Femur (tissue), 1 donor: ENCODE results near the gene ZNF662.
A peak's percentile ranks its signal among the peaks of the same experiment; 100 is the strongest.
"Not testable (repeated sequence)": the region's sequence is repeated elsewhere in the genome, so short reads cannot be mapped to it uniquely, and the experiment has no call there.

Source experiments
- DNase-seq: peaks from one replicate; pipeline ENCODE4 v3.0.0-alpha.2; 2017

Gene ZNF662

DNA sequence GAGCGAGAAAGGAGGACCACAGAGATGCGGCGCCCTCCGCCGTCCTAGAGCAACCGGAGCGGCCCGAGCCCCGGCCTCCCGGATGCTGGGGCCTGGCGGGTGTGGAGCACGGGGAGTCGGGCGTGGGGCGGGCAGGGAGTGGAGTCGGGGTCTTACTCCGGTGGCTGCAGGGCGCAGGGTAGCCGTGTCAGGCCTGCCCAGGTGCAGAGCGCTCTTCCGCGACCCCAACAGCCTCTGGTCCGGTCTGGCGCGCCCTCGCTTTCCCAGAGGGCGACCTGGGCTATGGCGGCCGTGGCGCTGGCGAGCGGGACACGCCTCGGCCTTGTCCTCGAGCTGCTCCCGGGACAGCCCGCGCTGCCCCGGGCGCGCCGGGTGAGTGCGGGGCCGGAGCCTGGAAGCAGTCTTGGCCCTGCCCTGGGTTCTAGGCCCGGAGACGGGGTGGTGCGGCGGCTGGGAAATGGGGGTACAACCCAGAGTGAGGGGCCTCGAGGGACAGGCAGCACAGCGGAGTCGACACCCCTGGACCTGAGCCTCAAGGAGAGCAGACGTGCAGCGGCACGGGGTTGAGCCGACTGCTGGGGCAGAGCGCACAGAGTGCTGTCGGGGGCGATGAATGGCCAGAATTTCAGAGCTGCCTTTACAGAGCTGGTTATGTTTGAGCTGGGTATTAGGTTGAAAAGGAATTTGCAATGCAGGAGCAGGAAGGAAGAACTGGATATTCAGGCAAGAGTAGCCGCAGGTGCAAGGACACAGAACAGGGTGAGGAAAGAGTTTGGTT lies at the start of gene ZNF662:
ZNF662 (plus strand) TSS at position 73 of the 778 bp plus-strand sequence. CDS start 1,973 bp downstream, outside the sequence.
- peak; percentile 77 for DNase-seq

DNA sequence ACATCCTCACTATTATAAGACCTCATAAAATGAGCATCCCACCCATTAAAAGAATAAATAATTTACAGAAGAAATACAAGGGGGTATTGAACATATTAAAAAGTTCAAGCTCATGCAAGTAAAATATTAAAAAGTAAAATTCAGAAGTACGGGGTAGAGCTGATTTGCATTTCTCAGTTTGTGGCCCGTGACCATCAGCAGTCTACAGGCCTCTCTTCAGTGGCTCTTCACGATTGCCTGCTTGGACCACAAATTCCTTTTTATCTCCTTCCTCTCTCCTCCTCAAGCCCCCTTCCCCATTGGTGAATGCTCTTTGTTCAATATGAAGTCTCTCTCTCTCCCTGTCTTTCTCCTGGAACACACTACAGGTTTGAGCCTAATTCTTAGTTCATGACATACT lies 49.4 kb upstream of the ZNF662 start:
- no peak for DNase-seq

DNA sequence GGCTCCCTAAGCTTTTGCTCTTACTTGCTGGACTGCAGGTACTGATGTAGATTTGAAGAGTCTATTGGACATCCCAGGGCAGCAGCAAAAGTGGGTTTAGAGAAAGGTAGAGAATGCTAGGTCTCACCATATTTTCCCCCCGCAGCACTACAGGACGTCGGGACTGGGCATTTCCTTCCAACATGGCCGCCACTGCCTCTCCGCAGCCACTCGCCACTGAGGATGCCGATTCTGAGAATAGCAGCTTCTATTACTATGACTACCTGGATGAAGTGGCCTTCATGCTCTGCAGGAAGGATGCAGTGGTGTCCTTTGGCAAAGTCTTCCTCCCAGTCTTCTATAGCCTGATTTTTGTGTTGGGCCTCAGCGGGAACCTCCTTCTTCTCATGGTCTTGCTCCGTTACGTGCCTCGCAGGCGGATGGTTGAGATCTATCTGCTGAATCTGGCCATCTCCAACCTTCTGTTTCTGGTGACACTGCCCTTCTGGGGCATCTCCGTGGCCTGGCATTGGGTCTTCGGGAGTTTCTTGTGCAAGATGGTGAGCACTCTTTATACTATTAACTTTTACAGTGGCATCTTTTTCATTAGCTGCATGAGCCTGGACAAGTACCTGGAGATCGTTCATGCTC lies 41.5 kb upstream of the ZNF662 start:
- no peak for DNase-seq

DNA sequence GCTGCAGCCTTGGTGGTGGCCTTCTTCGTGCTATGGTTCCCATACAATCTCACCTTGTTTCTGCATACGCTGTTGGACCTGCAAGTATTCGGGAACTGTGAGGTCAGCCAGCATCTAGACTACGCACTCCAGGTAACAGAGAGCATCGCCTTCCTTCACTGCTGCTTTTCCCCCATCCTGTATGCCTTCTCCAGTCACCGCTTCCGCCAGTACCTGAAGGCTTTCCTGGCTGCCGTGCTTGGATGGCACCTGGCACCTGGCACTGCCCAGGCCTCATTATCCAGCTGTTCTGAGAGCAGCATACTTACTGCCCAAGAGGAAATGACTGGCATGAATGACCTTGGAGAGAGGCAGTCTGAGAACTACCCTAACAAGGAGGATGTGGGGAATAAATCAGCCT lies 40.7 kb upstream of the ZNF662 start:
- DNase-seq = no peak

DNA sequence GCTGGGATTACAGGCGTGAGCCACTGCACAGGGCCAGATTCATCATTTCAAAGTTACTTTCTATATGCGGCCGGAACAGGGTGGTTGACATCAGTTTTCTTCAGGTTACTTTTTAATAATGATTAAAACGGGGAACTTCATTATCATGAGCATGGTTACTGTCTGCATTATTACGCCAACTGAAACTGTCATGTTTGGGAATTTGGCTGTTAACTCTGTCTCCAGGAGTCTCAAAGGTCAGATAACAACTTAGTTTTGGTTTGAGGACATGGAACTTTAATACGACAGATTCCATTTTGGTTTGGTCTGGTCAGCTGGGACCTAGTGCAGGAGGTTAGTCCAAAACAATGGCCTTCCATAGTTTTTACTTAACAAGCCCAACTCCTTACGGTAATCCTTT lies 38.8 kb upstream of the ZNF662 start:
- DNase-seq = no peak

DNA sequence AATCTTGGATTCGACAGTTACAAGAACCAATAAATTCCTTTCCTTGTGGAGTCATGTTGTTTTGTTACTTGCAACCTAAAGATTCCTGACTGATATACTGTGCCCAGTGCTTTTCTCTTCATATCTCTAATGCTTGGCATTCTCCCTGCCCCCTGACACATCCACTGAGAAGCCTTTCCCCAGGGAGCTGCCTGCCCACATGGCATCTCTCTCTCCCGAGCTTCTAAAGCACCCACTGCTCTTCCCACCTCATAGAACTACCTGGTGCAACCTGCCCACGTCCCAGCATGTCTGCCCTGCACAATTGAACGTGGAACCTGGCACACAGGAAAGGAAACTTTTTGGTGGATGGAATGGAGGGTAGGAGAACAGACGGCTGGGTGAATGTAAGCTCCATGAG lies 37.1 kb upstream of the ZNF662 start:
- no peak for DNase-seq

DNA sequence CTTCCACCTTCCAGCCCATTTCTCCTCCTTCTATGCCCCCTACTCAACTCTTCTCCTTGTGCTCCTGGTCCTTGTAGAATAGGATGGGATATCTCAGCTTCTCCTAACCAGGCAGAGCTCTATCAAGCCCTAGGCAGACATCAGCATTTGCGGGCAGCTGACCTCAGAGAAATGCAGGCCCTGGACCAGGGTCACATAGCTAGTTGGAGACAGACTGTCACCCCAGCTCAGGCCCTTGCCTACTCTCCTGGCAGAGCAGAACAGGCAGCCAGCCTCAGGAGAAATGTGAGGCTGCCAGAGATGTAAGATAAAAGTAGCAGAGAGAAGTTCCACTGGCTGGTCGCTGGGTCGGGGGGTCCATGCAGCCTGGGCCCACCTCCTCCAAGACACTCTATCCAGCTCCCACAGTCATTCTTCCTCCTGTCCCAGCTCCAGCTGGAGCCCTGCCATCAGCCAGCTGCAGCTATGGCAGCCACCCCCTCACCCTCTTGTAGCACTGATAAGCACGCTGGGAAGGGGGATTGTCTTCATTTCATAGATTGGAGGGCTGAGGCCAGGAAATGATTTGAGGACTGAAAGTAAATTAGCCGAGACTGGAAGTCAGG lies 34.2 kb upstream of the ZNF662 start:
- DNase-seq = peak; percentile 60

DNA sequence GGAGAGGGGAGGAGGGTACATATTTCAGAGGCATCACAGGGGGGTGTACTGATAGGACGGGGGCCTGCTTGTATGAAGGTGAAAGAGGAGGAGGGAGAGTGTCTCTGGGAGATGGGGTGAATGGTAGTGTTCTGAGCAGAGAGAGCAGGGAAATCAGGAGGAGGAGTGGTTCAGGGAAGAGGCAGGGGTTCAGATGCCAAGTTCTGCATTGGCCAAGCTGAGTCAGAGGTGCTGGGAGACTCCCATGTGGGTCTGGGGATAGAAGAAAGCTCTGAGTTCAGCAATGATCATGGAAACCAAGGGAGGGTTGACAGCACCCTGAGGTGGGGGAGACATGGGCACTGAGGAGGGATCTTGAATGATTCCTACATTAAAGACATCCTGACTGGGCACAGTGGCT lies 33.2 kb upstream of the ZNF662 start:
- no peak for DNase-seq

DNA sequence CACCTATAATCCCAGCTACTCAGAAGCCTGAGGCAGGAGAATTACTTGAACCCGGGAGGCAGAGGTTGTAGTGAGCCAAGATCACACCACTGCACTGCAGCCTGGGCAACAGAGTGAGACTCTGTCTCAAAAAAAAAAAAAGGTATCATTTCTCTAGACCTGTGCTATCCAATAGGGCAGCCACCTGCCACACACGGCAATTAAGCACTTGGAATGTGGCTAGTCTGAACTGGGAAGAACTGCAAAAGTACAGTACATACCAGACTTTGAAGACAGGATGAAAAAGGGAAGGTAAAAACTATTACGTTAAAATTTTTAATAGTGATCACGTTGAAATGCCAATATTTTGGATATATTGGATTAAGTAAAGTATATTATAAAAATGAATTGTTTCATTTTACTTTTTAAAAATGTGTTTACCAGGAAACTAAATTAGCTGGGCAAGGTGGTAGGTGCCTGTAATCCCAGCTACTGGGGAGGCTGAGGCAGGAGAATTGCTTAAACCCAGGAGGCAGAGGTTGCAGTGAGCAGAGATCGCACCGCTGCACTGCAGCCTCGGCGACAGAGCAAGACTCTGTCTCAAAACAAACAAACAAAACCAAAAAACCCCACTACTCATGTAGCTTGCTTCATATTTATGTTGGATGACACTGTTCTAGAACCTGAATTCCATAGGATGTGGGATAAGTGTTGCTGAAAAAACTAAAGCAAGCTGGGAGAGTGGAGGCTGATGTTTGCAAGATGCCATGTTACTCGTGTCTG lies 32.5 kb upstream of the ZNF662 start:
- DNase-seq = no peak

DNA sequence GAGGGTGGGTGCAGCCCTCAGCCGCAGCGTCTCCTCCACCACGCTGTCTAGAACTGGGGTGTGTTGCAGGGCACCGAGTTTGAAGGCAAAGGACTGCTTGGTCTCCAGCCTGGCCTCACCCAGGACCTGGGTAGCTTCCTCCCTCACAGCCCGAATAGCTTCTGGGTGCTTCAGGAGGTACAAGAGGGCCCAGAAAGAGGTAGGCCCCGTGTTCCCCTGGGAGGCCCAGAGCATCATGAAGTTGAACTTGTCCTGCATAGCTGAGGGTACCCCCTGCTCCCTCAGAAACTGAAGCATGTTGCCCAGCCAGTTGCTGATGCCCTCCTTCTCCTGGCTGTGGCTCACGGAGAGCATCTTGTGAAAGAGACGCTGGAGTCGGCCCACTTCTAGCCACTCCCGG lies 31.2 kb upstream of the ZNF662 start:
- no peak for DNase-seq

DNA sequence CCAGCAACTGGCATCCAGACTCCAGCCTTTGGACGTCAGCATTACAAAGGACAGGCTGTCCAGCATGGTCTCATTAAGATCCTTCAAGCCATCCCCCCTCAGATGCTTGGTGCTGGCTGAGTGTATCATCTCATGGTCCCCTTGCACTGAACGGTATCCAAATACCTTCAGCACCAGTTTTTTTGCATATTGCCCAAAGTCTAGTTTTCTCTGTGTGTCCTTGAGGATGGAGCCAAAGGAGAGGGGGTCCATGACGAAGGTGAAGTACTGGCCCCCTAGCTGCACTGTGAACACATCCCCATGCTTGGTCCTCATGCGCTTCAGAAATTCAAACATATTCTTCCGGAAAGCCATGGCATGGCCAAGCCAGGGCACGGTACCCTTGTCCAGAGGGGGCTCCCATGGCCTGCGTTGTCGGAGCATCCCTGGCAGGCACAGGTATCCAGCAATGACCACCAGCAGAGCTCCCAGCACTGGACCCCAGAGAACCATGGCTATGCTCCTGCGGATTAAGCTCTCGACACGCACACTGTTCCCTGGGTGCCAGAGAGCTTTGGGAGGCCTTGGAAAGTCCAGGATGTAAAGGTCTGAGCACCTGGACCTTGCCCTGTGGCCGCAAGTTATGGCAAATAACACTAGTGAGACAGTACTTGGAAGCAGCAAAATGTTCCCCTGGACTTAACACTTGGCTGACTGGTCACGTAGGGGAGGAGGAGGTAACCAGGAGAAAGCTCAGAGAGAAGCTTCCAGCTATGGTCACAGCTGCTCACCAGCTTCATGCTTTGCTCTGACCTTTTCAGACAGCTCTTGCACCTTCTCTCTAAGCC lies 30.4 kb upstream of the ZNF662 start, which contains the start of gene CYP8B1:
CYP8B1 (minus strand) TSS at position 555 of the 827 bp plus-strand sequence; CDS start at position 492, 63 bp downstream.
- no peak for DNase-seq

DNA sequence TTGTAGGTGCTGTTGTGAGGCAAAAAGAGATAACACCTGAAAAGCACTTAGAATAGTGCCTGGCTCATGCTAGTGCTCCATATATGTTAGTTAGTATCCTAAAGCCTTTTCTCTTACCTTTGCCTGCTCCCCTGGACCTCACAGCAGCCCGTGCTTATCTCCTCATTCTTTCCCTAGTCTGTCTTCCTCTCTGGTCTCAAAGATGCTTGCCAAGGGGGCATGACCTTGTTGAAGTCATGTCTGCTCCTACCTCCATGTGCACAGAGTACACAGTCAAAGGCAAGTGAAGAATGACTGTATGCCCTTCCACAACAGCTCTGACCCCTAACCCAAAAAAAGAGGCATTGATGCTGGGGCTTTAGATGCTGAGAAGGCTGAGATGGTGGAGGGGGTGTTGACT lies 29.5 kb upstream of the ZNF662 start:
- DNase-seq = no peak

DNA sequence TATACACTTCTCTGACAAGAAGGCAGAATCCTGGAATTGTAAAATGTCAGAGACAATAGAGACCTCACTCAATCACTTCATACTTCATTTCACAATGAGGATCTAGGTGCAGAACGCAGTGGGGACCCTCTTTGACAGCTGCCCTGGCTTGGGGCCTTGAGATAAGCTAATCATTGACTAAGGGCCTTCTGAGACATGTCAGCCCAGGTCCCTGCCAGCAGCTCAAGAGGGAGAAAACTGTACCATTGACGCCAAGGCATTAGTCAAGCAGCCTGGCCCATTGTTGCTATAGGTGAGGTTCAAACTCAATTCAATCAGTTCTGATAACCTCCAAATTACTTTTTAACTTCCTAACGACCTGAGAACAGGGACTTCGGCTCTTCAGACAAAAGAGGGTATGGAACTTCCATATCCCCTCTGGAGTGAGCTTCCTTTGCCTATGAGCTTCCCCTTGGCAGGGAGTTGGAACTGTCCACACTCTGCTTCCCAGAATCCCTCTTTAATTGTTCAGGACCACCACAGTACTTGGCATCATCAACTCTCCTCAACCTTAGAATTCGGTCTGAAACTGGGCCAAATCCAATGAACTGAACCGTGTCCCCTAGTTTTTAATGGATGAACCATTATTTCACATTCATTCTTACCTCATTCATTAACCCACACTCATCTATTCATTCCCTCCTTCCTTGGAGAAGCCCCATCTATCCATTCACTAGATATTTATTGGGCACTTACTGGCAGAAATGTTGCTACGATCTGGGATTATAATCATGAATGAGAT lies 28.8 kb upstream of the ZNF662 start:
- no peak for DNase-seq

DNA sequence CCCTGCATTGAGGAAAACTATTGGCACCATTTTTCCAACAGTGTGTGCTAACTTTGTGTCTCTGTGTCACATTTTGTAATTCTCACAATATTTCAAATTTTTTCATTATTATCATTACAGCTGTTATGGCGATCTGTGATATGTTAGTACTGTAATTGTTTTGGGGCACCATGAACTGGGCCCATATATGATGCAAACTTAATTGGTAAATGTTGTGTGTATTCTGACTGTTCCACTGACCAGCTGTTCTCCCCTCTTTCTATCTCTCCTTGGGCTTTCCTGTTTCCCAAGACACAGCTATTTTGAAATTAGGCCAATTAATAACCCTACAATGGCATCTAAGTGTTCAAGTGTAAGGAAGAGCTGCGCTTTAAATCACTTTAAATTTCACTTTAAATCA lies 28.1 kb upstream of the ZNF662 start:
- no peak for DNase-seq

DNA sequence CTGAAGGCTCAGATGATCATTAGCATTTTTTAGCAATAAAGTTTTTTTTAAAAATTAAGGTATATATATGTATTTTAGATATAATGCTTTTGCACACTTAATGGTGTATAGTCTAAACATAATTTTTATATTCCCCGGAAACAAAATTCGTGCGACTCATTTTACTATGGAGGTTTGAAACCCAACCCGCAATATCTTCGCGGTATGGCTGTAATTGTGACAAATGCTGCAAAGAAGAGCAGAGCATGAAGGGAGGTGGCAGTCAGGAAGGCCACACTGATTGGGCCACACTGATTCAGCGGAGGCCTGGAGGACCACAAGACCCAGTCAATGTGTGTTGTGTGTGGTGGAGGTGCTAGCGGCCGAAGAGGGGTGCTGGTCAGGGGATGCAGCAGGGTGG lies 25.8 kb upstream of the ZNF662 start:
- DNase-seq = no peak

DNA sequence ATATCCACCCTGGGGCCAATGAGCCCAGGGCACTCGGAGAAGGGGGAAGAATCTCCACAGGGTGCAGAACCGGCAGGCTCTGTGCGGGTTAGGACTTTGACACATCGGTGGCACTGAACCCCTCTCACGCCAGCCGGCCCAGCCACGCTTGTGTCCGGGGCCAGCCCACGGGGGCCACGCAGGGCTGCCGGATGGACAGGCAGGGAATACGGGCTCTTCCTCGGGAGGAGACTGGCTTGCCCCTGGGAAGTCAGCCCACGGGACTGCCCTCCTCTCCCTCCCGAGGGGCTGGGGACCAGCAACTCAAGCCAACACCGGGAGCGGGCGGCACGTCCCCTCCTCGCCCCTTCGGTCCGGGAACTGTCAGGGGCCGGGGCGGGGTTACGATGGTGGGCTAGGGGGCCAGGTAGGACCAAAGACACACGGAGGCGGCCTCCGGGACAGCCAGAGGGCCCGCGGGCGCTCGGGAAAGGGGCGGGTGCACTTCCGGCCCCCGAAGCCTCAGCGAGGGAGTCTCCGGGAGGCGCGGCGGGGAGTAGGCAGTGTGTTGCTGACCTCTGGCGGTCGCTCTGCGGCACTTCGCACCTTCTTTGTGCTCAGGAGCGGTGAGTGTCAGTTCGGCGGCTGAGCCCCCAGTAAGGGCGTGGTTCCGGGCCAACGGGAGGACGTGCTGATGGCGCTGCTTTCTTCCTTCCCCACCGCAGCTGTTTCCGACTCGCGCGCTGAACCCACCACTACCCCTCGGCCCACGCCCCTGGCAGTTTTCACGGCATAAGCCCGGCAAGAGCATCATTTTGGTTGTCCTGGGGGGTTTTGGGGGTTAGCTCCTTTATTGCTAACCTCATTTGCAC lies 25.1 kb upstream of the ZNF662 start:
- peak; percentile 91 for DNase-seq

DNA sequence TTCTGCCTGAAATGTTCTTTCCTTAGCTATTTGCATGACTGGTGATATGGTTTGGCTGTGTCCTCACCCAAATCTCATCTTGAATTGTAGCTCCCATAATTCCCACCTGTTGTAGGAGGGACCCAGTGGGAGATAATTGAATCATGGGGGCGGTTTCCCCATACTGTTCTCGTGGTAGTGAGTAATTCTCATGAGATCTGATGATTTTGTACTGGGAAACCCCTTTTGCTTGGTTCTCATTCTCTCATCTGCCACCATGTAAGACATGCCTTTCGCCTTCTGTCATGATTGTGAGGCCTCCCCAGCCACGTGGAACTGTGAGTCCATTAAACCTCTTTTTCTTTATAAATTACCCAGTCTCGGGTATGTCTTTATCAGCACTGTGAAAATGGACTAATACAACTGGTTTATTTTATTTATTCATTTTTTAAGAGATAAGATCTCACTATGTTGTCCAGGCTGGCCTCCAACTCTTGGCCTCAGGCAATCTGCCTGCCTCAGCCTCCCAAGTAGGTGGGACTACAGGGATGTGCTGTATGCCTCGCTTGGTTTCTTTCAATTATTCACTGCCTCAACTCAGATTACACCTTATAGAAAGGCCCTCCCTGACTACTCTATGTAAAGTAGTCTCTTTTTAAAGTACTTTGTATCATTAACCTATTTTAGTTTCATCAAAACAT lies 22.6 kb upstream of the ZNF662 start:
- not testable (repeated sequence) for DNase-seq

DNA sequence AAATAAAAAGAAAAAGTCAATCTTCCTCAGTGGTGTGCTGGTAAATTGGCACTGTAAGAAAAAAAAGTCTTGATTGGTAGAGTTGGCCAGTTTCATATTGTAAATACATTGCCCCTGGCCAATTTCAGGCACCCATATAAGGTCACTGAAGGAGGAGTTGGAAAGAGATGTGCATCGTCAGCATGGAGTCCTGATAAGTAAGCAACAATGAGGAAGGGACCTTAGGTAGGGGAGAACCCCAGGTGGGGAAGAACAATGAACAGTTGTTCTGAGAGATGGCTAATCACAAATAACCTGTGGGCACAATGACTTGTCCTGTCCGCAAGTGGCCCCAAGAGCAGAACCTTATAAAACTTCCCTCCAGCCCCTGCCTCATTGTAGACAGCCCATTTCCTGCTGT lies 21.6 kb upstream of the ZNF662 start:
- no peak for DNase-seq

DNA sequence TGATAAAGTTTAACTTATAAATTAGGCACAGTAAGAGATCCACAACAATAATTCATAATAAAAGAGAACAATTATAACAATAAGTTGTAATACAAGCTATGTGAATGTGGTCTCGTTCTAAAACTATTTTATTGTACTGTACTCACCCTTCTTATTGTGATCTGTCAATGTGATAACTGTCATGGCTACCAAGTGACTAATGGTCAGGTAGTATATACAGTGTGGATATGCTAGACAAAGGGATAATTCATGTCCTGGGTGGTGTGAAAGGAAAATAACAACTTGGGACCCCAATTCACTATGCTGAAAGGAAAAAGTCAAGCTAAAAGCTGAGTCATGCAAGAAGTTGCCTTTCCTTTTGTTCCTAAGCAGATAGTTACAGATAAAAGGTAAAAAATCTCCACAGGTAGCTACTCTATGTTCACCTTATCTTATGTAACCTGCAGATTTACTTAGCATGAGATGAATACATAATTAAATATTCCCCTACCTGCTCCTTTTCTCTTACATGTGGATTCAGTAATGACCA lies 19.6 kb upstream of the ZNF662 start:
- DNase-seq = no peak

DNA sequence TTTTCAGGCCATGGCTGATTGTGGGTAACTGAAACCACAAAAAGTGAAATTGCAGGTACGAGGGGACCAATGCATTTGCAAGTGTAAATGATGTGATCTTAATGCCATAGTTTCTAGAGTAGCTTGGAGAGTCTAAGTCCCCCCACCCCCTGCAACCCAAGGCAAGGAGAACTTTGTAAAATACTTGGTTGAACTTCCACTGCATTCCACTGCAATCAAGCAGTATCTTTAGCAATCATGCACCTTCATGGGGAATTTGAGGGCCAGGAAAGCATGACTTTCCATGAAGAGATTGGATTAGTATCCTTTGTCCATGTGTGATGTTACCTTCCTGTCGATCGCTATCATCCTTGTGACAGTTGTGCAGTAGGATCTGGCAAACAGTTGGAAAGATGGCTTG lies 18.9 kb upstream of the ZNF662 start:
- DNase-seq = no peak
